Uterus (tissue), 2 donors: ENCODE results near the gene BDKRB2.

Source experiments
- POLR2A ChIP-seq, 2 donors: fragments of 450-650 bp; IDR thresholded peaks; one replicate each; pipeline ENCODE4 v1.6.1; 2016; ENCODE audit warnings: antibody characterized with exemption in 2 of 2, mild to moderate bottlenecking in 1 of 2, moderate library complexity in 1 of 2
- TF ChIP-seq, protein P1 (sequence below), 4 experiments: fragments of 200-600 bp in 2 of 4; fragments of 450-650 bp in 2 of 4; sonication (generic) in 2 of 4; IDR thresholded peaks; one replicate each; pipeline ENCODE4 v1.5.1; 2016 to 2019; ENCODE audit warnings: antibody characterized with exemption in 4 of 4, mild to moderate bottlenecking in 2 of 4, moderate library complexity in 1 of 4

DNA sequence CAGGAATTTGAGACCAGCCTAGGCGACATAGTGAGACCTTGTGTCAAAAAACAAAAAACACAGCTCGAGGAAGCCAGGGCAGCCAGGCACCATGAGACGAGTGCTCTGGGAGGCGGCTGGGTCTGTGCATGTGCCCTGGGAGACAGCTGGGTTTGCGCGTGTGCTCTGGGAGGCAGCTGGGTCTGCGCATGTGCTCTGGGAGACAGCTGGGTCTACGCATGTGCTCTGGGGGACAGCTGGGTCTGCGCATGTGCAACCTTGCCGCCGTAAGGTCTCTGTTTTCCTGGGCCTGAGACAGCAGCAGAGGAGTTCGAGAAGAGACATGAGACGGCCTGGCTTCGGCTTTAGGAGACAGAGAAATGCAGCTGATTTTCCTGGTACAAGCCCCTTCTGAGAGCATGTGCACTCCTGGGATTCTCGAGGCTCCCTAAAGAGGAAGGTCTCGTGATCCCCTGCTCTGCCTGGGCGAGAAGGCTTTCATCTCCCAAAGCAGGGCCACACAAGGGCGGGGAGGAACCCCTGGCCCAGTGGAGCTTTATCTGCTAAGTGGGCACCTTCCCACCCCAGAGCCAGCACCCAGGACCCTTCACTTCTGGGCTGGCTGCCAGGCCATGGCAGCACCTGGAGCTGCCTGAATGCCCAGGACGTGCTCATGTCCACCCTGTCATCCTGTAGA is 47.8 kb downstream of the BDKRB2 start:
- no peak for TF ChIP-seq POLR2A (IDR thresholded peaks at IDR 0.05)
- TF ChIP-seq, protein P1, sequence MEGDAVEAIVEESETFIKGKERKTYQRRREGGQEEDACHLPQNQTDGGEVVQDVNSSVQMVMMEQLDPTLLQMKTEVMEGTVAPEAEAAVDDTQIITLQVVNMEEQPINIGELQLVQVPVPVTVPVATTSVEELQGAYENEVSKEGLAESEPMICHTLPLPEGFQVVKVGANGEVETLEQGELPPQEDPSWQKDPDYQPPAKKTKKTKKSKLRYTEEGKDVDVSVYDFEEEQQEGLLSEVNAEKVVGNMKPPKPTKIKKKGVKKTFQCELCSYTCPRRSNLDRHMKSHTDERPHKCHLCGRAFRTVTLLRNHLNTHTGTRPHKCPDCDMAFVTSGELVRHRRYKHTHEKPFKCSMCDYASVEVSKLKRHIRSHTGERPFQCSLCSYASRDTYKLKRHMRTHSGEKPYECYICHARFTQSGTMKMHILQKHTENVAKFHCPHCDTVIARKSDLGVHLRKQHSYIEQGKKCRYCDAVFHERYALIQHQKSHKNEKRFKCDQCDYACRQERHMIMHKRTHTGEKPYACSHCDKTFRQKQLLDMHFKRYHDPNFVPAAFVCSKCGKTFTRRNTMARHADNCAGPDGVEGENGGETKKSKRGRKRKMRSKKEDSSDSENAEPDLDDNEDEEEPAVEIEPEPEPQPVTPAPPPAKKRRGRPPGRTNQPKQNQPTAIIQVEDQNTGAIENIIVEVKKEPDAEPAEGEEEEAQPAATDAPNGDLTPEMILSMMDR (IDR thresholded peaks at IDR 0.05): no peak
